MM.1S (cell line): ENCODE data around the gene PHACTR1.

Experiments used
- DNase-seq: peaks from one replicate; pipeline ENCODE4 v3.0.0-alpha.2; 2015
- H2AFZ ChIP-seq: fragments of 300-600 bp; sonication (generic); 2 replicates; pipeline ENCODE4 v1.6.0; 2016; ENCODE audit warnings: antibody characterized with exemption, low read length
- H3F3A ChIP-seq: fragments of 300-600 bp; sonication (generic); 2 replicates; pipeline ENCODE4 v1.6.1; 2016; ENCODE audit warnings: mild to moderate bottlenecking, antibody characterized with exemption, low read length, moderate library complexity, mixed read lengths; ENCODE audit not compliant: insufficient read depth
- H3K27ac ChIP-seq: fragments of 300-600 bp; sonication (generic); 2 replicates; pipeline ENCODE4 v1.5.1; 2016; ENCODE audit warnings: mild to moderate bottlenecking, low read length
- H3K27me3 ChIP-seq: fragments of 300-600 bp; sonication (generic); replicated peaks from 2 replicates; pipeline ENCODE4 v1.6.0; 2016; ENCODE audit warnings: low read length; ENCODE audit not compliant: insufficient read depth
- H3K36me3 ChIP-seq: fragments of 300-600 bp; sonication (generic); replicated peaks from 2 replicates; pipeline ENCODE4 v1.6.1; 2016; ENCODE audit warnings: mild to moderate bottlenecking, low read length, mixed read lengths; ENCODE audit not compliant: insufficient read depth
- H3K4me1 ChIP-seq: fragments of 300-600 bp; sonication (generic); 2 replicates; pipeline ENCODE4 v1.6.1; 2016; ENCODE audit warnings: low read length, mixed read lengths
- H3K4me2 ChIP-seq: fragments of 300-600 bp; sonication (generic); 2 replicates; pipeline ENCODE4 v1.6.0; 2016; ENCODE audit warnings: low read depth, low read length
- H3K4me3 ChIP-seq: fragments of 300-600 bp; sonication (generic); 2 replicates; pipeline ENCODE4 v1.5.1; 2016; ENCODE audit warnings: low read length, mixed read lengths
- H3K79me2 ChIP-seq: fragments of 300-600 bp; sonication (generic); 2 replicates; pipeline ENCODE4 v1.6.1; 2016; ENCODE audit warnings: mixed run types, low read length, mixed read lengths
- H3K9ac ChIP-seq: fragments of 300-600 bp; sonication (generic); 2 replicates; pipeline ENCODE4 v1.6.1; 2016; ENCODE audit warnings: low read length, mixed read lengths
- H3K9me2 ChIP-seq: fragments of 300-600 bp; sonication (generic); replicated peaks from 2 replicates; pipeline ENCODE4 v1.6.1; 2016; ENCODE audit warnings: mild to moderate bottlenecking, low read length, mixed read lengths; ENCODE audit not compliant: insufficient read depth
- H3K9me3 ChIP-seq: fragments of 300-600 bp; sonication (generic); replicated peaks from 2 replicates; pipeline ENCODE4 v1.6.1; 2016; ENCODE audit warnings: mild to moderate bottlenecking, low read length, mixed read lengths; ENCODE audit not compliant: insufficient read depth
- H4K20me1 ChIP-seq: fragments of 300-600 bp; sonication (generic); 2 replicates; pipeline ENCODE4 v1.6.1; 2016; ENCODE audit warnings: mild to moderate bottlenecking, low read length, moderate library complexity, mixed read lengths; ENCODE audit not compliant: insufficient read depth
- EZH2 ChIP-seq: fragments of 300-600 bp; sonication (generic); optimal IDR thresholded peaks from 2 replicates; pipeline ENCODE3; 2017; ENCODE audit warnings: low read depth, mild to moderate bottlenecking, antibody characterized with exemption, low read length, mixed read lengths
- EZH2phosphoT487 ChIP-seq: fragments of 300-600 bp; sonication (generic); IDR thresholded peaks from 2 replicates; pipeline ENCODE4 v1.6.1; 2018; ENCODE audit warnings: antibody characterized with exemption, low read length
- TF ChIP-seq, protein P1 (sequence below): fragments of 300-600 bp; sonication (generic); IDR thresholded peaks from 2 replicates; pipeline ENCODE4 v1.5.1; 2016; ENCODE audit warnings: antibody characterized with exemption, low read length, mixed read lengths

Gene PHACTR1

DNA sequence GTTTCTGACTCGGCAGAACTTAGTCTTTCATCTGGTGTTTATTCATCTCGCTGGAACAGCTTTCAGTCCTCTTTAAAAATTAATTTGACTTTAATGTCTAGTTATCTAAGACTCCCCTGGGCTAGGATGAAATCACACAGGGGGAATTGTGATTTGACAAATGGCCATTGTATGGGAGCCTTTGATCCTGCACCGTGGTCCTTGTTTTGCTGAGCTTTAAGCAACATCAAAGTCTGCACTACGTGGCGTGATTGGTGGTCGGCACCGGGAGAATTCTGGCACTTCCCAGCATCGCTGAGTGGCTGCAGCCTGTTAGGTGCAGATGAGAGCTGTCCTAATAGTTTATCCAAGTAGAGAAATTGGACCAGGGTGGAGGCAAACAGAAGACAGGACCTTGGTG lies 464.8 kb downstream of the PHACTR1 start:
- no peak overlapping the region for H3K4me2 ChIP-seq
- H3F3A ChIP-seq, result no peaks in the 10 kb centered on the region
- no peaks in the 10 kb centered on the region for H3K79me2 ChIP-seq
- no peaks in the 10 kb centered on the region for H3K36me3 ChIP-seq
- H2AFZ ChIP-seq, result no peak overlapping the region
- no peak overlapping the region for H3K27ac ChIP-seq
- DNase-seq, result no peak
- no peak overlapping the region for H3K9ac ChIP-seq
- H3K4me1 ChIP-seq, result no peaks in the 10 kb centered on the region
- H3K9me3 ChIP-seq, result no peaks in the 10 kb centered on the region
- H4K20me1 ChIP-seq, result no peaks in the 10 kb centered on the region
- H3K27me3 ChIP-seq, result no peaks in the 10 kb centered on the region
- TF ChIP-seq EZH2 (no peak), EZH2phosphoT487 (no peak)
- TF ChIP-seq, protein P1, sequence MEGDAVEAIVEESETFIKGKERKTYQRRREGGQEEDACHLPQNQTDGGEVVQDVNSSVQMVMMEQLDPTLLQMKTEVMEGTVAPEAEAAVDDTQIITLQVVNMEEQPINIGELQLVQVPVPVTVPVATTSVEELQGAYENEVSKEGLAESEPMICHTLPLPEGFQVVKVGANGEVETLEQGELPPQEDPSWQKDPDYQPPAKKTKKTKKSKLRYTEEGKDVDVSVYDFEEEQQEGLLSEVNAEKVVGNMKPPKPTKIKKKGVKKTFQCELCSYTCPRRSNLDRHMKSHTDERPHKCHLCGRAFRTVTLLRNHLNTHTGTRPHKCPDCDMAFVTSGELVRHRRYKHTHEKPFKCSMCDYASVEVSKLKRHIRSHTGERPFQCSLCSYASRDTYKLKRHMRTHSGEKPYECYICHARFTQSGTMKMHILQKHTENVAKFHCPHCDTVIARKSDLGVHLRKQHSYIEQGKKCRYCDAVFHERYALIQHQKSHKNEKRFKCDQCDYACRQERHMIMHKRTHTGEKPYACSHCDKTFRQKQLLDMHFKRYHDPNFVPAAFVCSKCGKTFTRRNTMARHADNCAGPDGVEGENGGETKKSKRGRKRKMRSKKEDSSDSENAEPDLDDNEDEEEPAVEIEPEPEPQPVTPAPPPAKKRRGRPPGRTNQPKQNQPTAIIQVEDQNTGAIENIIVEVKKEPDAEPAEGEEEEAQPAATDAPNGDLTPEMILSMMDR, result no peak
- H3K4me3 ChIP-seq, result no peak overlapping the region
- no peaks in the 10 kb centered on the region for H3K9me2 ChIP-seq

DNA sequence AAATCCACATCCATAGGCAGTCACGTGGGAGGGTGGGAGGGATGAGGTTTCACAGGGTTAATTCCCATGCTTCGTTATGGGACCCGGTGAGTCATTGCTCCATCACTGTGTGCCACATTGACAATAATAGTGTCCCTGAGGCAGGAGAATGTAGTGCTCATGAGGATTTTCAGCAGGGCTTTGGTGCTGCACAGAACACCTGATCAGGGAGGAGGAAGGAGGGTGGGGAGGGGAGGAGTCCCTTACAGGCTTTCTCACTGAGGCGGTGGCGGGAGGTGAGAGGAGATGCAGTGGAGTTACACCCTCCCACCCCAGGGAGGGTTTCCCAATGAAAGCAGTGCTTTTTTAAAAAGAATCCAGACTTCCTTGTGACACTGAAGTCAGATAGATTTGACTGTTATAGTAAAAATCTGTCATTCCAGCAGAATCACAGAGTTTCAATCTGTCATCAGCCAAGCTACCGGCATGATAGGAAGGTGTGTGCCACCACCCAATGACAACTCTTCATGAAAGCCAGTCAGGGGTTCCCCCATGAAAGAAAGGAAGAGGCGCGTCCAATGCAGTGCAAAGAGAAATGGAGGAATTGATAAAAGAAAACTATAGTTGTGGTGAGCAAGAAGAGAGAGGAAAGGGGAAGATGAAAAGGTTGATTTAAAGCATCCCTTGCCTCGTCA lies 467.0 kb downstream of the PHACTR1 start:
- no peak overlapping the region for H3K4me3 ChIP-seq
- no peaks in the 10 kb centered on the region for H4K20me1 ChIP-seq
- H3K9me2 ChIP-seq, result no peaks in the 10 kb centered on the region
- H3K27me3 ChIP-seq, result no peaks in the 10 kb centered on the region
- H3F3A ChIP-seq, result no peaks in the 10 kb centered on the region
- H3K36me3 ChIP-seq, result no peaks in the 10 kb centered on the region
- no peak overlapping the region for H2AFZ ChIP-seq
- no peak overlapping the region for H3K27ac ChIP-seq
- DNase-seq, result no peak
- no peaks in the 10 kb centered on the region for H3K9me3 ChIP-seq
- TF ChIP-seq EZH2phosphoT487 (no peak), EZH2 (no peak)
- TF ChIP-seq, protein P1, result no peak
- H3K4me2 ChIP-seq, result no peak overlapping the region
- H3K9ac ChIP-seq, result no peak overlapping the region
- H3K4me1 ChIP-seq, result no peaks in the 10 kb centered on the region
- H3K79me2 ChIP-seq, result no peaks in the 10 kb centered on the region

DNA sequence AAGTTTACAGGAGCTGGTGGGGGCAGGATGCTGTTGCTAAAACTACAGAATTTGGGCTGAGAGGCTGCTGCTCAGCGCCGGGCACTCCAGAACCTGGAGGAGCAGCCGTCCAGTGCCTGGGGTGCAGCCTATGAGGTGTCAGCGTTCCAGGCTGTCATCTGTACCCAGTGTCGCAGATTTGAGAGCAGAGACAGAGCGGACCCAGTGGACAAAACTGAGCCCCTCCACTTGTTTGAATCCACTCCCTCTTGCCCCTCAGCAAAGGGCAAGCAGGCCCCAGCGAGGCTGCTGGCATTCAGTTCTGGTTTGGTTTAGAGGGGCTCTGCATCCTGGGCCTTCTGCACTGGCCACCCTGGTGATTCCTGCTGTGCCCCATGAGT lies 467.5 kb downstream of the PHACTR1 start:
- H3K4me2 ChIP-seq, result no peak overlapping the region
- no peaks in the 10 kb centered on the region for H3K79me2 ChIP-seq
- H3K4me3 ChIP-seq, result no peak overlapping the region
- DNase-seq, result no peak
- H3K9ac ChIP-seq, result no peak overlapping the region
- H3K9me3 ChIP-seq, result no peaks in the 10 kb centered on the region
- no peaks in the 10 kb centered on the region for H3F3A ChIP-seq
- H3K27me3 ChIP-seq, result no peaks in the 10 kb centered on the region
- no peaks in the 10 kb centered on the region for H3K36me3 ChIP-seq
- no peaks in the 10 kb centered on the region for H3K4me1 ChIP-seq
- H3K9me2 ChIP-seq, result no peaks in the 10 kb centered on the region
- no peak overlapping the region for H3K27ac ChIP-seq
- H2AFZ ChIP-seq, result no peak overlapping the region
- TF ChIP-seq EZH2phosphoT487, result no peak
- no peak for TF ChIP-seq EZH2
- TF ChIP-seq, protein P1, result no peak
- H4K20me1 ChIP-seq, result no peaks in the 10 kb centered on the region
